Brain pericyte (primary cell): ENCODE measurements around the gene HMGN2.
A peak's percentile ranks its signal among the peaks of the same experiment; 100 is the strongest.

Source experiments
- DNase-seq: peaks from one replicate; pipeline ENCODE4 v3.0.0-alpha.2; 2012; ENCODE audit warnings: low read depth, low spot score

Gene HMGN2

GRCh38 chr1:26472320-26472900 is at the start of gene HMGN2:
TSS of gene HMGN2 (plus strand) at chr1:26472440. CDS start at chr1:26472613, 173 bp downstream.
- DNase-seq = no peak

GRCh38 chr1:26429721-26430120 is 42.5 kb upstream of the HMGN2 start:
- DNase-seq = no peak

- peak; percentile 97 for DNase-seq
These were observed 40.1 kb upstream of the HMGN2 start, which contains the start of gene DHDDS for GRCh38 chr1:26431979-26432695. TSS of gene DHDDS (plus strand) at chr1:26432321. CDS start at chr1:26432946, 625 bp downstream.

GRCh38 chr1:26432793-26433192 is 39.4 kb upstream of the HMGN2 start:
- DNase-seq = no peak

GRCh38 chr1:26434161-26434752 is 38.0 kb upstream of the HMGN2 start:
- no peak for DNase-seq

GRCh38 chr1:26438041-26438440 is 34.2 kb upstream of the HMGN2 start:
- DNase-seq = no peak

- DNase-seq = no peak
These were observed 32.0 kb upstream of the HMGN2 start for GRCh38 chr1:26440259-26440658.

- DNase-seq = no peak
These were observed 22.4 kb upstream of the HMGN2 start for GRCh38 chr1:26449868-26450267.

- DNase-seq = no peak
These were observed 21.3 kb upstream of the HMGN2 start for GRCh38 chr1:26450908-26451307.

GRCh38 chr1:26452459-26453183 is 19.6 kb upstream of the HMGN2 start:
- no peak for DNase-seq

GRCh38 chr1:26459148-26459547 is 13.1 kb upstream of the HMGN2 start:
- DNase-seq = no peak

GRCh38 chr1:26459573-26460031 is 12.6 kb upstream of the HMGN2 start:
- no peak for DNase-seq

GRCh38 chr1:26468911-26469310 is 3.3 kb upstream of the HMGN2 start:
- DNase-seq = no peak

- no peak for DNase-seq
These were observed 2.7 kb upstream of the HMGN2 start for GRCh38 chr1:26469558-26469957.

GRCh38 chr1:26470878-26471497 is 1.3 kb upstream of the HMGN2 start:
- no peak for DNase-seq

GRCh38 chr1:26471498-26472319 is 531 bp upstream of the HMGN2 start:
- DNase-seq = peak; percentile 60

GRCh38 chr1:26472901-26473845 is 933 bp downstream of the HMGN2 start:
- DNase-seq = peak; percentile 85

GRCh38 chr1:26474818-26475217 is 2.6 kb downstream of the HMGN2 start:
- no peak for DNase-seq

- no peak for DNase-seq
These were observed 3.7 kb downstream of the HMGN2 start for GRCh38 chr1:26475989-26476388.

- DNase-seq = no peak
These were observed 4.7 kb downstream of the HMGN2 start for GRCh38 chr1:26476958-26477357.
